Stomach smooth muscle (tissue), 2 donors: ENCODE data around the gene MALT1.
"Not testable (repeated sequence)": the region's sequence is repeated elsewhere in the genome, so short reads cannot be mapped to it uniquely, and the experiment has no call there.

Experiments
- H3K27ac ChIP-seq: one replicate; pipeline ENCODE4 v1.7.0; 2013; ENCODE audit warnings: mild to moderate bottlenecking, low read length, inconsistent platforms
- H3K27me3 ChIP-seq, 2 donors: one replicate each; pipeline ENCODE4 v1.7.0; 2013; ENCODE audit warnings: low read length in 2 of 2; ENCODE audit not compliant: insufficient read depth in 2 of 2, control insufficient read depth in 1 of 2
- H3K36me3 ChIP-seq, 2 donors: one replicate each; pipeline ENCODE4 v1.7.0; 2013; ENCODE audit warnings: low read length in 2 of 2; ENCODE audit not compliant: control insufficient read depth in 2 of 2, insufficient read depth in 2 of 2
- H3K4me1 ChIP-seq: one replicate; pipeline ENCODE4 v1.7.0; 2013; ENCODE audit warnings: low read length; ENCODE audit not compliant: control insufficient read depth, insufficient read depth
- H3K4me3 ChIP-seq, 2 donors: one replicate each; pipeline ENCODE4 v1.7.0; 2013; ENCODE audit warnings: low read length in 2 of 2
- H3K9ac ChIP-seq, 2 donors: one replicate each; pipeline ENCODE4 v1.7.0; 2013; ENCODE audit warnings: low read length in 2 of 2, mild to moderate bottlenecking in 1 of 2
- H3K9me3 ChIP-seq, 2 donors: one replicate each; pipeline ENCODE4 v1.7.0; 2013; ENCODE audit warnings: low read length in 2 of 2; ENCODE audit not compliant: control insufficient read depth in 2 of 2
- donor health status: healthy.
- donor health status: Pancreatic carcinoma.

MALT1 gene

GRCh38 chr18:58639237-58639636 lies 32.0 kb upstream of the MALT1 start:
- Histone ChIP-seq H3K9ac (no peak overlapping the region), H3K27ac (no peak overlapping the region), H3K4me3 (no peak overlapping the region), H3K9me3 (no peaks in the 10 kb centered on the region), H3K36me3 (no peaks in the 10 kb centered on the region), H3K27me3 (no peaks in the 10 kb centered on the region), H3K4me1 (no peaks in the 10 kb centered on the region)

- Histone ChIP-seq H3K4me1 (no peaks in the 10 kb centered on the region), H3K36me3 (no peaks in the 10 kb centered on the region), H3K9ac (no peak overlapping the region), H3K27me3 (no peaks in the 10 kb centered on the region), H3K4me3 (no peak overlapping the region), H3K27ac (no peak overlapping the region), H3K9me3 (no peaks in the 10 kb centered on the region)
Observed at GRCh38 chr18:58639751-58640427, 31.4 kb upstream of the MALT1 start.

GRCh38 chr18:58640428-58640805 lies 30.8 kb upstream of the MALT1 start:
- Histone ChIP-seq H3K9ac (no peak overlapping the region), H3K27me3 (no peaks in the 10 kb centered on the region), H3K36me3 (no peaks in the 10 kb centered on the region), H3K27ac (no peak overlapping the region), H3K4me1 (no peaks in the 10 kb centered on the region), H3K9me3 (no peaks in the 10 kb centered on the region), H3K4me3 (no peak overlapping the region)

GRCh38 chr18:58640891-58641610 lies 30.2 kb upstream of the MALT1 start:
- Histone ChIP-seq H3K4me3 (no peak overlapping the region), H3K27me3 (no peaks in the 10 kb centered on the region), H3K9me3 (no peaks in the 10 kb centered on the region), H3K36me3 (no peaks in the 10 kb centered on the region), H3K27ac (no peak overlapping the region), H3K9ac (no peak overlapping the region), H3K4me1 (no peaks in the 10 kb centered on the region)

- not testable (repeated sequence) for H3K27ac ChIP-seq, H3K36me3 ChIP-seq, H3K9me3 ChIP-seq, H3K4me3 ChIP-seq, H3K9ac ChIP-seq, H3K27me3 ChIP-seq, H3K4me1 ChIP-seq
Observed at GRCh38 chr18:58643557-58643956, 27.7 kb upstream of the MALT1 start.

- Histone ChIP-seq H3K36me3 (no peaks in the 10 kb centered on the region), H3K9me3 (no peaks in the 10 kb centered on the region), H3K27me3 (no peaks in the 10 kb centered on the region), H3K9ac (no peak overlapping the region), H3K4me3 (no peak overlapping the region), H3K27ac (no peak overlapping the region), H3K4me1 (no peaks in the 10 kb centered on the region)
Observed at GRCh38 chr18:58645398-58645797, 25.9 kb upstream of the MALT1 start.

- Histone ChIP-seq H3K4me1 (no peaks in the 10 kb centered on the region), H3K36me3 (no peaks in the 10 kb centered on the region), H3K27ac (no peak overlapping the region), H3K27me3 (no peaks in the 10 kb centered on the region), H3K9me3 (no peaks in the 10 kb centered on the region), H3K9ac (no peak overlapping the region), H3K4me3 (no peak overlapping the region)
Observed at GRCh38 chr18:58646334-58646862, 24.9 kb upstream of the MALT1 start.

- Histone ChIP-seq H3K27me3 (no peaks in the 10 kb centered on the region), H3K27ac (no peak overlapping the region), H3K4me1 (no peaks in the 10 kb centered on the region), H3K4me3 (no peak overlapping the region), H3K9me3 (peaks cover 0 to under 1% of the 10 kb centered on the region in 2 donors), H3K9ac (no peak overlapping the region), H3K36me3 (no peaks in the 10 kb centered on the region)
Observed at GRCh38 chr18:58649966-58650816, 21.1 kb upstream of the MALT1 start.

GRCh38 chr18:58650830-58651229 lies 20.4 kb upstream of the MALT1 start:
- not testable (repeated sequence) for H3K27ac ChIP-seq, H3K9me3 ChIP-seq, H3K9ac ChIP-seq, H3K27me3 ChIP-seq, H3K4me3 ChIP-seq, H3K4me1 ChIP-seq, H3K36me3 ChIP-seq

GRCh38 chr18:58653144-58653722 lies 18.0 kb upstream of the MALT1 start:
- H3K27me3 ChIP-seq, H3K36me3 ChIP-seq, H3K9me3 ChIP-seq, H3K4me1 ChIP-seq, H3K4me3 ChIP-seq, H3K27ac ChIP-seq, H3K9ac ChIP-seq: not testable (repeated sequence)
